ENCODE measurements around the gene LCN6. TPM values are rescaled to one million over a fixed set of nuclear protein-coding genes. Genes with fewer than 3 reads are reported as not detected.

Gene LCN6
- polyA plus RNA-seq, 1 donor from 2014 or later: not detected

GRCh38 chr9:136762915-136763648 is 14.8 kb upstream of the LCN6 start:
- no peaks in the 10 kb centered on the region for H3K27me3 ChIP-seq (ENCODE audit: insufficient read depth, low read depth, low read length)
- H3K9ac ChIP-seq (ENCODE audit: low read length): no peak overlapping the region
- no peaks in the 10 kb centered on the region for H3F3A ChIP-seq (ENCODE audit: insufficient read depth, low read length, poor library complexity, severe bottlenecking)
- H3K27ac ChIP-seq (ENCODE audit: low read length): no peak overlapping the region
- H3K4me3 ChIP-seq (ENCODE audit: low read length): no peak overlapping the region
- H3K9me2 ChIP-seq (ENCODE audit: insufficient read depth, low read length): no peaks in the 10 kb centered on the region
- H4K20me1 ChIP-seq (ENCODE audit: insufficient read depth): no peaks in the 10 kb centered on the region
- no peaks in the 10 kb centered on the region for H3K36me3 ChIP-seq (ENCODE audit: insufficient read depth, low read length)
- H2AFZ ChIP-seq (ENCODE audit: low read depth, low read length): no peak overlapping the region
- no peaks in the 10 kb centered on the region for H3K79me2 ChIP-seq (replicated peaks; ENCODE audit: insufficient read depth, low read length)
- no peaks in the 10 kb centered on the region for H3K9me3 ChIP-seq (ENCODE audit: low read length)
- no peak for TF ChIP-seq EP300 (conservative IDR thresholded peaks at IDR 0.05; ENCODE audit: poor library complexity, severe bottlenecking)
- TF ChIP-seq EZH2 (IDR thresholded peaks at IDR 0.05; ENCODE audit: borderline replicate concordance, insufficient read depth, low read length, poor library complexity, severe bottlenecking): no peak
- TF ChIP-seq TAF1 (IDR thresholded peaks at IDR 0.05; ENCODE audit: low read depth): no peak
- H3K4me2 ChIP-seq (ENCODE audit: low read length): no peak overlapping the region

- Histone ChIP-seq H3K9me2 (ENCODE audit: insufficient read depth, low read length) (no peaks in the 10 kb centered on the region), H3K36me3 (ENCODE audit: insufficient read depth, low read length) (no peaks in the 10 kb centered on the region), H3K9ac (ENCODE audit: low read length) (no peak overlapping the region), H3K4me3 (ENCODE audit: low read length) (no peak overlapping the region), H3K27ac (ENCODE audit: low read length) (no peak overlapping the region), H3K27me3 (ENCODE audit: insufficient read depth, low read depth, low read length) (no peaks in the 10 kb centered on the region), H2AFZ (ENCODE audit: low read depth, low read length) (no peak overlapping the region), H3K9me3 (ENCODE audit: low read length) (no peaks in the 10 kb centered on the region), H3K4me2 (ENCODE audit: low read length) (no peak overlapping the region), H3F3A (ENCODE audit: insufficient read depth, low read length, poor library complexity, severe bottlenecking) (no peaks in the 10 kb centered on the region), H3K79me2 (replicated peaks; ENCODE audit: insufficient read depth, low read length) (no peaks in the 10 kb centered on the region), H4K20me1 (ENCODE audit: insufficient read depth) (no peaks in the 10 kb centered on the region)
- TF ChIP-seq TAF1 (IDR thresholded peaks at IDR 0.05; ENCODE audit: low read depth): no peak
- TF ChIP-seq CTCF (IDR thresholded peaks at IDR 0.05; ENCODE audit: poor library complexity, severe bottlenecking): no peak
- TF ChIP-seq REST (IDR thresholded peaks at IDR 0.05; ENCODE audit: borderline replicate concordance): no peak
- TF ChIP-seq EZH2 (IDR thresholded peaks at IDR 0.05; ENCODE audit: borderline replicate concordance, insufficient read depth, low read length, poor library complexity, severe bottlenecking): no peak
- TF ChIP-seq MXI1 (conservative IDR thresholded peaks at IDR 0.05; ENCODE audit: poor library complexity, severe bottlenecking): no peak
These were observed 13.9 kb upstream of the LCN6 start for GRCh38 chr9:136762221-136762691.

- Histone ChIP-seq H2AFZ (ENCODE audit: low read depth, low read length) (no peak overlapping the region), H4K20me1 (ENCODE audit: insufficient read depth) (no peaks in the 10 kb centered on the region), H3F3A (ENCODE audit: insufficient read depth, low read length, poor library complexity, severe bottlenecking) (no peaks in the 10 kb centered on the region), H3K9me3 (ENCODE audit: low read length) (no peaks in the 10 kb centered on the region), H3K9ac (ENCODE audit: low read length) (no peak overlapping the region), H3K4me3 (ENCODE audit: low read length) (no peak overlapping the region), H3K4me2 (ENCODE audit: low read length) (no peak overlapping the region), H3K27me3 (ENCODE audit: insufficient read depth, low read depth, low read length) (no peaks in the 10 kb centered on the region), H3K27ac (ENCODE audit: low read length) (no peak overlapping the region), H3K79me2 (replicated peaks; ENCODE audit: insufficient read depth, low read length) (no peaks in the 10 kb centered on the region), H3K9me2 (ENCODE audit: insufficient read depth, low read length) (no peaks in the 10 kb centered on the region), H3K36me3 (ENCODE audit: insufficient read depth, low read length) (no peaks in the 10 kb centered on the region)
- TF ChIP-seq REST (IDR thresholded peaks at IDR 0.05; ENCODE audit: borderline replicate concordance) (no peak), SMC3 (conservative IDR thresholded peaks at IDR 0.05; ENCODE audit: poor library complexity) (no peak), RAD21 (conservative IDR thresholded peaks at IDR 0.05) (no peak), EP300 (conservative IDR thresholded peaks at IDR 0.05; ENCODE audit: poor library complexity, severe bottlenecking) (no peak)
These were observed 13.2 kb upstream of the LCN6 start for GRCh38 chr9:136761545-136761981.
